ENCODE results near the gene PEX16. TPM values are rescaled to one million over a fixed set of nuclear protein-coding genes. Genes with fewer than 3 reads are reported as not detected.
A peak's percentile ranks its signal among the peaks of the same experiment; 100 is the strongest.

Gene PEX16
- total RNA-seq, 1 donor from 2014 or later = 29.1 TPM

- peak; percentile 50 for DNase-seq (ENCODE audit: low spot score)
These were observed 13.4 kb upstream of the PEX16 start for GRCh38 chr11:45930951-45931570.

GRCh38 chr11:45930031-45930794, 12.5 kb upstream of the PEX16 start:
- DNase-seq (ENCODE audit: low spot score) = peak; percentile 72

GRCh38 chr11:45929486-45930030, 11.9 kb upstream of the PEX16 start:
- no peak for DNase-seq (ENCODE audit: low spot score)

- peak; percentile 39 for DNase-seq (ENCODE audit: low spot score)
These were observed 11.0 kb upstream of the PEX16 start for GRCh38 chr11:45928535-45929215.

GRCh38 chr11:45927684-45928413, 10.2 kb upstream of the PEX16 start:
- peak; percentile 36 for DNase-seq (ENCODE audit: low spot score)

GRCh38 chr11:45927332-45927683, 9.6 kb upstream of the PEX16 start:
- DNase-seq (ENCODE audit: low spot score) = peak; percentile 29

GRCh38 chr11:45926536-45927331, 9.1 kb upstream of the PEX16 start:
- DNase-seq (ENCODE audit: low spot score) = peak; percentile 37

- peak; percentile 36 for DNase-seq (ENCODE audit: low spot score)
These were observed 8.3 kb upstream of the PEX16 start for GRCh38 chr11:45926001-45926401.

GRCh38 chr11:45925550-45925949, 7.9 kb upstream of the PEX16 start:
- DNase-seq (ENCODE audit: low spot score) = no peak

GRCh38 chr11:45924927-45925326, 7.2 kb upstream of the PEX16 start:
- DNase-seq (ENCODE audit: low spot score) = no peak

GRCh38 chr11:45924036-45924915, 6.6 kb upstream of the PEX16 start:
- DNase-seq (ENCODE audit: low spot score) = peak; percentile 45

- DNase-seq (ENCODE audit: low spot score) = no peak
These were observed 4.9 kb upstream of the PEX16 start, which contains the start of gene LARGE2 for GRCh38 chr11:45922425-45923082. Gene LARGE2 (plus strand): TSS chr11:45922656. CDS start chr11:45922883, 227 bp downstream.

GRCh38 chr11:45921561-45922424, 4.1 kb upstream of the PEX16 start:
- DNase-seq (ENCODE audit: low spot score) = no peak

GRCh38 chr11:45920531-45921477, 3.1 kb upstream of the PEX16 start:
- DNase-seq (ENCODE audit: low spot score) = no peak

GRCh38 chr11:45919806-45920530, 2.3 kb upstream of the PEX16 start:
- no peak for DNase-seq (ENCODE audit: low spot score)

- DNase-seq (ENCODE audit: low spot score) = no peak
These were observed 1.4 kb upstream of the PEX16 start for GRCh38 chr11:45918962-45919675.
